Liver (tissue), 3 donors: ENCODE data around the gene ZC3HAV1.

Experiments used
- ATF3 ChIP-seq: IDR thresholded peaks from 2 replicates; pipeline ENCODE4 v1.6.1; 2016; ENCODE audit warnings: antibody characterized with exemption
- CTCF ChIP-seq: fragments of 150-350 bp; IDR thresholded peaks from 2 replicates; pipeline ENCODE4 v1.5.1; 2017; ENCODE audit warnings: improper control_type of control experiment, low read depth, low read length; ENCODE audit not compliant: missing input control
- FOXA1 ChIP-seq: IDR thresholded peaks from 2 replicates; pipeline ENCODE4 v1.6.1; 2016; ENCODE audit warnings: antibody characterized with exemption
- JUND ChIP-seq, 2 donors: IDR thresholded peaks; 2 replicates each; pipeline ENCODE4 v1.6.1; 2016; ENCODE audit warnings: antibody characterized with exemption in 2 of 2
- MAX ChIP-seq: IDR thresholded peaks from 2 replicates; pipeline ENCODE4 v1.6.1; 2016; ENCODE audit warnings: antibody characterized with exemption
- RAD21 ChIP-seq, 2 donors: IDR thresholded peaks; 2 replicates each; pipeline ENCODE4 v1.6.1; 2016; ENCODE audit warnings: antibody characterized with exemption in 2 of 2, mild to moderate bottlenecking in 2 of 2
- REST ChIP-seq: IDR thresholded peaks from 2 replicates; pipeline ENCODE4 v1.6.1; 2016; ENCODE audit warnings: antibody characterized with exemption, mild to moderate bottlenecking
- SP1 ChIP-seq: IDR thresholded peaks from 2 replicates; pipeline ENCODE4 v1.6.1; 2018; ENCODE audit warnings: antibody characterized with exemption, mild to moderate bottlenecking
- TAF1 ChIP-seq: conservative IDR thresholded peaks from 2 replicates; pipeline ENCODE4 v1.6.1; 2016; ENCODE audit warnings: antibody characterized with exemption, mild to moderate bottlenecking
- YY1 ChIP-seq: IDR thresholded peaks from 2 replicates; pipeline ENCODE4 v1.6.1; 2016; ENCODE audit warnings: antibody characterized with exemption, mild to moderate bottlenecking
- donor health status: healthy.
- donor health status: healthy.

GRCh38 chr7:139114018-139114417 lies 4.5 kb upstream of the ZC3HAV1 start:
- TF ChIP-seq CTCF: no peak
- TF ChIP-seq MAX: no peak
- no peak for TF ChIP-seq SP1
- no peak for TF ChIP-seq RAD21 (IDR thresholded peaks at IDR 0.05)
- no peak for TF ChIP-seq TAF1
- TF ChIP-seq FOXA1: no peak
- no peak for TF ChIP-seq REST
- no peak for TF ChIP-seq ATF3
- TF ChIP-seq JUND (IDR thresholded peaks at IDR 0.05): no peak
- no peak for TF ChIP-seq YY1
